NCI-H345 (cell line): ENCODE measurements around the gene SELENOP.

Source experiments
- DNase-seq: peaks from one replicate; lab custom pipeline; 2025; lab: John Stamatoyannopoulos, UW

Gene SELENOP

DNA sequence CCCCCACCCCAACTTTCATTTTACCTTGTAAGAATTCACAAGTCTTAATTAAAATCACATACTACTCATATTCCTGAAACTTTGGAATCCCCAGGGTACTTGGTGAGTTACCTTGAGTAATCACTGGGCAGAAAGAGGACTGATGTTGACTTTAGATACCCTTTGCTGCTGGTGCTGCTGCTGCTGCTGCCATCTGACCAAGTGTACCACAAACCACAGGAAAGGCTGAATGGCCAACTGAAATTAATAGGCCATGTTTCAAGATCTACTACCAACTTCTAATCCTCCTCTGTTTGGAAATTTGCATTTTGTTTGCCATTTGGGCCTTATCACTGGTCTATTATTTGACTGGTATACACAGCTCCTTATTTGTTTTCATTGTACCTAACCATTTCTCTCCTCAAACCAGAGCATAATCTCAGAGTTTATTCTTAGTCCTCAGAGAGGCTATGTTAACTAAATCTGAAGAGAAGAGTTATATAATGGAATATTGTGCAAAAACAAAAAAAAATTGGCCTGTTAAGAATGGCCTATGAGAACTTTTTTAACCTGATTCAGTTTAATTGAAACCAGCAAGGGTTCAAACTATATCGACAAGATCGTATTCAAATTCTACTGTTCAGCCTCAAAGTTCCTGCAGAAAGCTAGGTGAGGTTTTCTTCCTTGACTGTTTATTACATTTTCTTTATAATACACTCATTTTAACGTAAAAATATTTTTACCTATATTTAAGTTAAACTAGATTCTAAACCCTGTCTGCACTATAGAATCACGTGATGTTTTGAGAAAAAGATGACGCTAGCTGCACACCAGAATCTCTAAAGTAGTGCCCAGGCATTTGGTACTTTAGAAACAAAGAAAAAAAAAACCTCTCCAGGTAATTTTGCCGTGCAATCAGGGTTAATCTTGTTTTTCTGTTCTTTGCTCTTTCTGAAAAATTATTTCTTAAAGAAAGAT lies 13.1 kb downstream of the SELENOP start:
- DNase-seq, result no peak

DNA sequence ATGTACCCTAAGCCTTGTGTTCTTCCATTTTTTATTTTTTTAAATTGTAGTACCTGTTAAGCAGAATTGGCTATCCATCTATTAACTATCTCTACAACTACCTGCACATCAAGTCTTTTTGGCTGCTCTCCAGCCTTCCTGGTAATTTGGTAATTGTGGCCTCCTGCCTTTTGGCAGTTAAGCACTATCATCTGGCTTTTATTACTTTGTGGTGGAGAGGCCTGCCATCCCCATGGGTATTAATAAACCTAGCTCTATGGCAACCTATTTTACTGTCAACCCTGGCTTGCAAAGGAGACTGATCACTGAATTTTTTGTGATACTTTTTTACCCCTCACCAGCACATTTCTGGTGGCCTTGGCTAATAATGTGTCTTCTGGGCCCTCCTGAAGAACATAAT lies 20.5 kb downstream of the SELENOP start:
- no peak for DNase-seq

DNA sequence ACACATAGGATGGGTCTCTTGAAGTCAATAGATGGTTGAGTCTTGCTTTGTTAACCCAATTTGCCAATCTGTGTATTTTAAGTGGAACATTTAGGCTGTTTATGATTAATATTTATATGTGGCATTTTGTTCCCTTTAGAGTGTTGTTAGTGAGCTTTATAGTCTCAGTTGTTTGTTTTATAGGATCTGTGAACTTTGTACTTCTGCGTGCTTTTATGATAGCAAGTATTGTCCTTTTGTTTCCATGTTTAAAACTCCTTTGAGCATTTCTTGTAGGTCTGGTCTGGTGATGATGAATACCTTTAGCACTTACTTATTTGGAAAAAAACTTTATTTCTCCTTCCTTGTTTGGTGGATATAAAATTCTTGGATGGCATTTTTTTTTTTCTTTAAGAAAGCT lies 23.8 kb downstream of the SELENOP start:
- no peak for DNase-seq

DNA sequence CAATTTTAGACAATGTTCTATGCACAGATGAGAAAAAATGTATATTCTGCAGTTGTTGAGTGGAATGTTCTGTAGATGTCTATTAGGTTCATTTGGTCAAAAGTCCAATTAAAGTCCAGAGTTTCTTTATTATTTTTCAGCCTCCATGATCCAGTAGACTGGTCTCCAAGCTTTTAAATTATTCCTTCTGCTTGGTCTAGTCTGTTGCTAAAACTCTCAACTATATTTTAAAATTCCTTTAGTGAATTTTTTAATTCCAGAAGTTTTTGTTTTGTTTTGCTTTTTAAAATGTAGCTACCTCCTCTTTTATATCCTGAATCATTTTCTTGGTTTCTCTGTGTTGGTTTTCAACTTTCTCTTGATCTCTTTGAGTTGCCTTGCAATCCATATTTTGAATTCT lies 24.6 kb downstream of the SELENOP start:
- no peak for DNase-seq

DNA sequence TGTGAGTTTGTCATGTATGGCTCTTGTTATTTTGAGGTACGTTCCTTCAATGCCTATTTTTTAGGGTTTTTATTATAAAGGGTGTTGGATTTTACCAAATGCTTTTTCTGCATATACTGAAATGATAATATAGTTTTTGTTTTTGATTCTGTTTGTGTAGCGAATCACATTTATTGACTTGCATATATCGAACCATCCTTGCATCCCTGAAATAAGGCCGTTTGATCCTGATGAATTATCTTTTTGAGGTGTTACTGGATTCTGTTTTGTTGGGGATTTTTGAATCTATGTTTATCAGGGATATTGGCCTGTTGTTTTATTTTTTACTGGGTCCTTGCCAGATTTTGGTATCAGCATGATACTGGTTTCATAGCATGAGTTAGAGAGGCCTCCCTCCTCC lies 25.9 kb downstream of the SELENOP start:
- no peak for DNase-seq

DNA sequence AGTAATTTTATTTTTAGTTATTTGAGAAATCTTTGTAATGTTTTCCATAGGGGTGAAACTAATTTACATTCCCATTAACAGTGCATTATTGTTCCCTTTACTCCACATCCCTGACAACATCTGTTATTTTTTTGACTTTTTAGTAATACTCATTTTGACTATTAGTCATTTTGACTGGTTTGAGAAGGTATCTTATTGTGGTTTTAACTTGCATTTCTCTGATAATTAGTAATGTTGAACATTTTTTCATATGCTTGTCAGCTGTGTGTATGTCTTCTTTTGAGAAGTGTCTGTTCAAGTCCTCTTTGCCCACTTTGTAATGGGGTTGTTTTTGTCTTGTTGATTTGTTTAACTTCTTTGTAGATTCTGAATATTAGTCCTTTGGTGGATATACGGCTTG lies 27.6 kb downstream of the SELENOP start:
- no peak for DNase-seq

DNA sequence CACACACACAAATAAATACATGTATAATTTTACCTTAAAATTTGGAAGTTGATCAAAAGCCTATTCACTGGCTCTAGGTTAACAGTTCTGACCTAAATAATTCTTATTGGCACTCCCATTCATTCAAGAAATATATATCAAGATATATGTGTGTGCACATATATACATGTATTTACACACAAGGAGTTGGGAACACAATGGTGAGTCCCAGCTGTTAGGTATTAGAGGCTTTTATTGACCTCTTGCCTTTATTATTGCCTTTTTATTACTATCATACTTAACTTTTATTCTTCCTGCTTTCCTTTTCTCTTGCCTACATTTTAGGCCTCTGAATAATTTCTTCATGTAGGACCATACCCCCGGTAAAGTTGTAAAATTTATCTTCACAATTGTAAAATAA lies 30.1 kb downstream of the SELENOP start:
- no peak for DNase-seq

DNA sequence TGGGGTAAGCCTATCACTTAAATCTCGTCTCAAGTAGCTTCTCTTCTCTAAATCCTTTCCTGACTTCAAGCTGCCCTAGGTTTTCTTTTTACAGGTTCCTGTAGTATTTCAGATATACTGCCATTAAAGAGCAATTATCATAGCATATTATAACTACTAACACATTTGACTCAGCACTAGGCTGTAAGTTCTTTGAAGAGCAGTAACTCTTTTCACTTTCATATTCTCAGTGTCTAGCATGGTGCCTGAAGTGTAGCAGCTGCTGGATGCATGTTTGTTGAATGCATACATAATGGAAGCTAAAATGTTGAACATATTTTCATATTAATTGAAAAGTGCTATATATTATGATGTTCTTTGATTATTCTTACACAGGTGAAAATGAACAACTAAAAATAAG lies 32.6 kb downstream of the SELENOP start:
- DNase-seq, result no peak

DNA sequence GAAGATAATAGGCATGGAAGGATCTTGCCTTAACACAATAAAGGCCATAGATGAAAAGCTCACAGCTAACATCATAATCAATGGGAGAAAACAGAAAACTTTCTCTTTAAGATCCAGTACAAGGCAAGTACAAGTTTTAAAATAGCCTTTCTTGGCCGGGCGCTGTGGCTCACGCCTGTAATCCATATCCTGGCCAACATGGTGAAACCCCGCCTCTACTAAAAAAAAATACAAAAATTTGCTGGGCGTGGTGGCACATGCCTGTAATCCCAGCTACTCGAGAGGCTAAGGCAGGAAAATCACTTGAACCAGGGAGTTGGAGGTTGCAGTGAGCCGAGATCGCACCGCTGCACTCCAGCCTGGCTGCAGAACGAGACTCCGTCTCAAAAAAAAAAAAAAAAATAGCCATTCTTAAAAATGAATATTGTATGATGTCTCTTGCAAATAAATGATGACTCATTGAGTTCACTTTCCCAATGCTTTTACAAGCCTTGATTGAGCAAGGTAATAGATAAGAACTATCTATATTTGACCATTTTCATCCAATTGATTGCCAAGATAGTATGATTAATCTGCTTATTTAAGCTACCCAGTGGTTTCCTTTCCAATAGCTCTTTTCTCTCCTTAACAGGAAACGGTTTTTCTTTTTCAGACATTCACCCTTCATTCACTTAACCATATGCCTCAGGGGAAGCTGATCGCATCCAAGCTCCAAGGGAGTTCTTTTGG lies 39.3 kb downstream of the SELENOP start:
- DNase-seq, result no peak

DNA sequence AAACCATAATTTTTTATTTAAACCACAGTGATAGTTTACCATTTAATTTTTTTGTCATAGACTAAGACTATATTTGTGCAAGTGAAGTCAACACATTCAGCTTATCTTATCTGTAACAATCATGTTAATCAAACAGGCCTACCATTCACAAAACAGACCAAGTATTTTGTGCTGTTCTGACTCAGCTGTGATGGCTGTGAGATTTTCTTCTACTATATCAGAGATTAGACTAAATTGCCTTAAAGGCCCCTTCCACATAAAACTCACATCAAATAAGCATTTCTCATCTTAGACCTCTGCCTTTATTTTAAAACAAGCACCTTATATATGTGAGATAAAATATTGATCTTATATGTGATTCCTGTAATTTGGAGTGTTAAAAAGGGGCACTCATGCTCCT lies 41.7 kb downstream of the SELENOP start:
- no peak for DNase-seq

DNA sequence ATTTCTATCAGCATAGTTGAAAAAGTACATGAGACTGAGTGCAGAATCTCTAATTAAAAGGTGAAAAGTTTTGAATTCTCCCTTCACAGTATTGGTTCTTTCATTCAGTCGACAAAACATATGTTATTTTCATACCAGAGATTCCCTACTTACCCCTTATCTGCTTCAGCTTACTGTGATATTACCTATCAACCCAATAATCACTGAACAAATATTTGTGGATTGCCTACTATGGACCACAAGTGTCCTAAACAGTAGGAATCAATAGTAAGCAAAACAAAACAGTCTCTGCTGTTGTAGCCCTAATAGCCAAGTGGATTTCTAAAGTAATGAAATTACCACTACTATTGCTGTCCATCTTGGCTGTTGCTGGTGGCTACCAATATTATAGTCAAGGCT lies 43.6 kb downstream of the SELENOP start:
- DNase-seq, result no peak

DNA sequence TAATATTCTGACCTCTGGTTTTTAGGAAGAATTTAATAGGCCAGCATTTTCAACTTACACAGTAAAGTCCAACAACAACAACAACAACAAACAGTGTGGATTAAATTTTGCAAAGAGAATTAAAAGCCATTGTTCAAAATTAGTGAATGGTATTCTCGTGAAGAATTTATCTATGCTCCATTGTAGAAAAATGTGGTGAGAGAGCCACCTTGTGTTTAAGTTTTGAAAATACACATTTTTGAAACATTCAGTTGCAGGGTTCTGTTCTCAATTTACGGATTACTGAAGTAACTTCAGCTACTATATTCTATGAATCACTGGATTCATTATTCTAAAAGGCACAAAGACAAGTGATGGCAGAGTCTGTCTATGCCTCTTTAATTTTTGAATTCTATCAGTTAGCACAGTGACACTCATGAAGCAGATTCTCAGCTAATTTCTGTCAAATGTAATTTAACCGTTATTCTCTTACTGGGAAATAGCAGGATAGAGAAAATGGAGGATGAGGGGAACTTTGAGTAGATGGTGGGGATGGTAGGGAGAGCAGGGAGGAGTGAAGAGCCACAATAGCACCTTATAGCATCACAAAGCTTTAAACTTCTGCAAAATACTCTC lies 44.1 kb downstream of the SELENOP start:
- peak; percentile 22 for DNase-seq

DNA sequence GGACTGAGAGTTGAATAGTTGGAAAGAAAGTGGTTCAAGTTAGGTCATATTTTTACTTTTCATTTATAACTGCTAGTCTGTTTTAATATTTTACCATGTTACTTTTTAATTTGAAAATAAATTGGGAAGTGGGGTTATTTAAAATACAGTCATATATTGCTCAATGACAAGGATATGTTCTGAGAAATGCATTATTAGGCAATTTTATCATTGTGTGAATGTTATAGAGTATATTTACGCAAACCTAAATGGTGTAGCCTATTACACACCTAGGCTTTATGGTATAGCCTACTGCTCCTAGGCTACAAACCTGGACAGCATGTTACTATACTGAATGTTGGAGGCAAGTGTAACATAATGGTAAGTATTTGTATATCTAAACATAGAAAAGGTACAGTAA lies 49.9 kb downstream of the SELENOP start:
- no peak for DNase-seq

DNA sequence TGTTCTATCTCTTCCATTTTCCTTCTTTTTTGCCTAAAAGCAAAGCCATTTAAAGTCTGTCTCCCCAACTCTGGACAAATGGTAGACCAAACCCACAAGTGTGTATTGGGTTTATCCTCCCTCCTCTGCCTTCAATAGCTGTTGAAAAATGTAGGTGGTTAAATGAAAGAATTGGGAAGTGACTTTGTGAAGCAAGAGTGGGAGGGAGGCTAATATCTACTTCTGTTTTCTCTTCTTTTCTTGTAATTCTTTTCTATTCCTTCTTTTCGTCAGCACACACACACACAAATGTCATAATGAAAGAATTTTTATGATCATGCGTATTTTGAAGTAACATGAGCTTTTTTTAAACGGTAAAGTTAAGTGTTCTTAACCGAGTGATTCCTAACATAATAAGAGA lies 51.3 kb downstream of the SELENOP start:
- no peak for DNase-seq

DNA sequence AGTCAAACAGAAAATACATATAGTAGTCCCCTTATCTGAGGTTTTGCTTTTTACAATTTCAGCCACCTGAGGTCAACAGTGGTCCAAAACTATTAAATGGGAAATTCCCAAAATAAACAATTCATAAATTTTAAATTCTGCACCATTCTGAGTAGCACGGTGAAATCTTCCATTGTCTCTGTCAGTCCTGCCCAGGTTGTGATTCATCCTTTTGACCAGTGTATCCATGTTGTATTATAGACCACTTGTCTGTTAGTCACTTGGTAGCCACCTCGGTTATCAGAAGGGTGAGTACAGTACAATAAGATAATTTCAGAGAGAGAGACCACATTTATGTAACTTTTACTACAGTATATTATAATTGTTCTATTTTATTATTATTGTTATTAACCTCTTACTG lies 52.2 kb downstream of the SELENOP start:
- no peak for DNase-seq

DNA sequence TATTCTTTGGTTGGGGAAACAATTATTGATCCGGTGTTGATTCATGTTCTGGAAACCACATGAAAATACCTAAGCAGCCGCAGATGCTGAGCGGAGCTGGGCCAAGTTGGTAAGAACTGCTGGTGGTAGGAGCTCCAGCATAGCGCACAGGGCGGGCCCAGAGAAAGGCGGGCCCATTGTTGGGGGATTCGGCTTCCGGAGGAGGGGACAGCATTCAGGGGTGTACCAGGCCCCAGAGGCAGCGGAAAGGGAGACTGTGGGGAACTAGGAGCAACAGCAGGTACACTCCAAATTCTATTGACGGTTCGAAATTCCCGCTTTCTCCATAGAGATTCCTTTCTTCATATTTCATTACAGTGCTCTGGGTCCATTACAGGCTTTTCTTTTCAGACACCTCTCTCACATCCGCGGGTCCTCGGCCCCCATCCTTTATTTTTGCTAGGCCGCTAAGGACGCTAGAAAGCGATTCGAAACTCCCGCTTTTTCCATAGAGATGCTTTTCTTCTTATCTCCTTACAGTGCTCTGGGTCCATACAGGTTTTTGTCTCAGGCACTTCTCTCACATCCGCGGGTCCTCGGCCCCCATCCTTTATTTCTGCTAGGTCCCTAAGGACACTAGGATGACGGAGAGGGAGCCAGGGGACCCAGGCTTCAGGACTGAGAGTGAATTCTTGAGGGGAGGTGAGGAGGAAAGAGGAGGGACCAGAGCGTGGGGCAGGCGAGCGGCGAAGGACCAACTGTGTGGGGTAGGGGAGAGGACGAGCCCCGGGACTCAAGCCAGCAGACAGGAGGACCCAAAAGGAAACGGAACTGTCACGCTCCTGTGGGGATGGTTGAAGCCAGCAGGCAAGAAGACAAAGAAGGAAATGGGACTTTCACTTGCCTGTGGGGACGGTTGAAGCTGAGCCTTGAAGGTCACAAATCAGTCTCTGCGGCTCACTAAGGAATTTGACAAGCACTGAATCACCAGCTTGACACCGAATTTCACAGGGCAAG lies 54.8 kb downstream of the SELENOP start, which contains the start of gene CCDC152:
Gene CCDC152, plus strand, starts transcription at position 213 of the 996 bp plus-strand sequence. CDS start 2,304 bp downstream, outside the sequence.
- DNase-seq, result no peak

DNA sequence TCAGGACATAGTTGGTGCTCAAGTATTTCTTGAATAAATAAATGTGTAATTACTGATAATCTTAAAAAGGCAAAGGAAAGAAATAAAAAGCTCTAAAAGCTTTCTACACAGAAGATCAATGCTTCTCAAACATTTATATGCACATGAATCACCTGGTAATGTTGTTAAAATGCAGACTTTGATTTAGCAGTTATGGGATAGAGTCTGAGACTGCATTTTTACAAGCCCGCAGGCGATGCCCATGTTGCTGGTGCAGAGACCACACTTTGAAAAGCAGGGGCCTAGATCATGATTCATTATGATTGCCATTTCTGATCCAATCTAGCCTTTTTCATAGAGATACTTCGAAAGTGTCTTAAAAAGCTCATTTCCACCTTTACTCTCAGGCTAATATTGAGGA lies 58.6 kb downstream of the SELENOP start:
- no peak for DNase-seq

DNA sequence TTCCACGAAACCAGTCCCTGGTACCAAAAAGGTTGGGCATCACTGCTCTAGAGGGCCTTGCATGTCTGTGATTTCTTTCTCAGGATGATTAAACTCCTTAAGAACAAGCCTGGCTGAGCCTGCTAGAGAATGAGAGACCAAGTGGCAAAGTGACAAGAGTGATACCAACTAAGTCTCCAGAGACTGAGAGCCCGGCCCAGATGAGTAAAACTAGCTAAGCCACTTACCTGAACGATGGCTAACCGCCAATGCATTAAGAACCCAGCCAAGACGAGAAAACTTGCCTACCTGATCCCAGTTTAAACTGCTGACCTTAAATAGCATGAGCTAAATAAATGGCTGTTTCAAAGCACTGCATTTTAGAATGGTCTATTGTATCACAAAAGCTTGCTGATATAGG lies 60.6 kb downstream of the SELENOP start:
- DNase-seq, result no peak

DNA sequence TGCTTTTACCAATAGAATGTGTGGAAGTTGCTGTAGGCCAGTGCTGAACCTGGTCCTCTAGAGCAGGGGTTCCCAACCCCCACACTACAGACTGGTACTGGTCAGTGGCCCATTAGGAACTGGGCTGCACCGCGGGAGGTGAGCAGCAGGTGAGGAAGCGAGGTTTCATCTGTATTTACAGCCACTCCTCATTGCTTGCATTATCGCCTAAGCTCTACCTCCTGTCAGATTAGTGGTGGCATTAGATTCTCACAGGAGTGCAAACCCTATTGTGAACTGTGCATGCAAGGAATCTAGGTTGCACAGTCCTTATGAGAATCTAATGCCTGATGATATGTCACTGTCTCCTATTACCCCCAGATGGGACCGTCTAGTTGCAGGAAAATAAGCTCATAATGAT lies 61.2 kb downstream of the SELENOP start:
- DNase-seq, result no peak
